Neuronal stem cell (in vitro differentiated cells): ENCODE measurements around the gene FUBP3.

ENCODE experiments used
- DNase-seq: peaks from one replicate; pipeline ENCODE4 v3.0.0-alpha.2; 2013; ENCODE audit warnings: low spot score
- H2AFZ ChIP-seq: one replicate; pipeline ENCODE4 v1.6.1; 2013; ENCODE audit warnings: mild to moderate bottlenecking, low read length, inconsistent platforms
- H2AK5ac ChIP-seq: 2 replicates; pipeline ENCODE4 v1.6.1; 2013; ENCODE audit warnings: low read depth, mild to moderate bottlenecking, inconsistent platforms, low read length, moderate library complexity, mixed read lengths
- H2BK120ac ChIP-seq: 2 replicates; pipeline ENCODE4 v1.6.1; 2013; ENCODE audit warnings: low read depth, mild to moderate bottlenecking, inconsistent platforms, low read length, moderate library complexity, mixed read lengths
- H2BK12ac ChIP-seq: one replicate; pipeline ENCODE4 v1.6.1; 2013; ENCODE audit warnings: low read length, inconsistent platforms
- H2BK15ac ChIP-seq: 2 replicates; pipeline ENCODE4 v1.6.1; 2013; ENCODE audit warnings: mild to moderate bottlenecking, low read length, inconsistent platforms, mixed read lengths
- H2BK5ac ChIP-seq: one replicate; pipeline ENCODE4 v1.6.1; 2013; ENCODE audit warnings: inconsistent platforms, mild to moderate bottlenecking, low read length, moderate library complexity
- H3K14ac ChIP-seq: one replicate; pipeline ENCODE4 v1.6.1; 2013; ENCODE audit warnings: low read length, inconsistent platforms
- H3K18ac ChIP-seq: 2 replicates; pipeline ENCODE4 v1.6.1; 2013; ENCODE audit warnings: low read length, inconsistent platforms
- H3K23ac ChIP-seq: 2 replicates; pipeline ENCODE4 v1.6.1; 2013; ENCODE audit warnings: low read depth, mild to moderate bottlenecking, mixed read lengths, low read length, inconsistent platforms; ENCODE audit not compliant: poor library complexity
- H3K27ac ChIP-seq: replicated peaks from 3 replicates; pipeline ENCODE4 v1.5.1; 2013; ENCODE audit warnings: low read length, inconsistent platforms
- H3K27me3 ChIP-seq, 3 experiments: 2 replicates each; pipeline ENCODE4 v1.6.1; 2013; ENCODE audit warnings: low read length in 3 of 3, mild to moderate bottlenecking in 2 of 3, inconsistent platforms in 1 of 3, low read depth in 1 of 3, mixed read lengths in 1 of 3, moderate library complexity in 1 of 3; ENCODE audit not compliant: control insufficient read depth in 3 of 3, insufficient read depth in 3 of 3
- H3K36me3 ChIP-seq, 2 donors: replicated peaks in 1 of 2; 2 replicates each; pipeline ENCODE4 v1.6.1; 2013; ENCODE audit warnings: low read length in 2 of 2; ENCODE audit not compliant: control insufficient read depth in 2 of 2, insufficient read depth in 2 of 2
- H3K4ac ChIP-seq: 2 replicates; pipeline ENCODE4 v1.6.1; 2013; ENCODE audit warnings: inconsistent platforms, mild to moderate bottlenecking, low read length, moderate library complexity
- H3K4me1 ChIP-seq, 2 donors: 1 replicate in 1 of 2; 2 replicates in 1 of 2; pipeline ENCODE4 v1.6.1; 2013; ENCODE audit warnings: low read length in 2 of 2, low read depth in 1 of 2; ENCODE audit not compliant: control insufficient read depth in 2 of 2, insufficient read depth in 1 of 2
- H3K4me2 ChIP-seq: one replicate; pipeline ENCODE4 v1.6.1; 2013; ENCODE audit warnings: mild to moderate bottlenecking, low read length, inconsistent platforms; ENCODE audit not compliant: insufficient read depth, poor library complexity, severe bottlenecking
- H3K4me3 ChIP-seq, 2 donors: 2 replicates each; pipeline ENCODE4 v1.5.1; 2013; ENCODE audit warnings: low read length in 2 of 2, mild to moderate bottlenecking in 2 of 2, inconsistent platforms in 1 of 2, moderate library complexity in 1 of 2
- H3K79me1 ChIP-seq: one replicate; pipeline ENCODE4 v1.6.1; 2013; ENCODE audit warnings: low read depth, mild to moderate bottlenecking, inconsistent platforms, low read length, moderate library complexity
- H3K9ac ChIP-seq: one replicate; pipeline ENCODE4 v1.6.1; 2013; ENCODE audit warnings: mild to moderate bottlenecking, low read depth, low read length, inconsistent platforms; ENCODE audit not compliant: poor library complexity
- H3K9me3 ChIP-seq, 2 donors: replicated peaks in 1 of 2; 2 replicates each; pipeline versions ENCODE3 to v1.6.1; 2013; ENCODE audit warnings: low read length in 2 of 2, mild to moderate bottlenecking in 2 of 2, inconsistent platforms in 1 of 2, low read depth in 1 of 2, mixed read lengths in 1 of 2, moderate library complexity in 1 of 2; ENCODE audit not compliant: control insufficient read depth in 2 of 2, insufficient read depth in 1 of 2
- H4K8ac ChIP-seq: one replicate; pipeline ENCODE4 v1.6.1; 2013; ENCODE audit warnings: low read depth, mild to moderate bottlenecking, inconsistent platforms, low read length, moderate library complexity
- H4K91ac ChIP-seq: one replicate; pipeline ENCODE4 v1.6.1; 2013; ENCODE audit warnings: low read length, low read depth, mild to moderate bottlenecking, inconsistent platforms; ENCODE audit not compliant: poor library complexity
- WGBS, 2 donors: extraction: QIAGEN DNeasy Blood & Tissue Kit; methylation state at CpG; one replicate each; pipeline ENCODE4 v1.1.7; 2013; ENCODE audit warnings: missing lambda C conversion rate in 2 of 2, mixed read lengths in 1 of 2; ENCODE audit not compliant: insufficient read length in 2 of 2, insufficient replicate concordance in 1 of 2; ENCODE audit errors: extremely low coverage in 2 of 2; 5-methylcytosine and 5-hydroxymethylcytosine counted together

The FUBP3 gene

GRCh38 chr9:130549093-130549735, 30.2 kb upstream of the FUBP3 start:
- no peak overlapping the region for H3K18ac ChIP-seq
- no peak overlapping the region for H2BK5ac ChIP-seq
- peaks cover 0 to 3% (median 0%) of the 10 kb centered on the region in 3 experiments for H3K27me3 ChIP-seq
- H2AFZ ChIP-seq = no peak overlapping the region
- no peak overlapping the region for H3K14ac ChIP-seq
- no peak overlapping the region for H3K27ac ChIP-seq
- H4K91ac ChIP-seq = no peak overlapping the region
- peaks cover 0 to 5% of the 10 kb centered on the region in 2 donors for H3K9me3 ChIP-seq
- no peak overlapping the region for H3K4me2 ChIP-seq
- no peak overlapping the region for H2AK5ac ChIP-seq
- H3K9ac ChIP-seq = no peak overlapping the region
- H3K36me3 ChIP-seq = no peaks in the 10 kb centered on the region
- H3K4me3 ChIP-seq = no peak overlapping the region
- DNase-seq = no peak
- no peak overlapping the region for H3K23ac ChIP-seq
- no peak overlapping the region for H3K4ac ChIP-seq
- no peak overlapping the region for H2BK120ac ChIP-seq
- no peak overlapping the region for H2BK15ac ChIP-seq
- H4K8ac ChIP-seq = no peak overlapping the region
- H2BK12ac ChIP-seq = no peak overlapping the region
- no CpG with 5 or more reads among the region's 5 CpGs for WGBS, 2 donors
- no peaks in the 10 kb centered on the region for H3K79me1 ChIP-seq
- H3K4me1 ChIP-seq = peaks cover 0 to 2% of the 10 kb centered on the region in 2 donors

DNA sequence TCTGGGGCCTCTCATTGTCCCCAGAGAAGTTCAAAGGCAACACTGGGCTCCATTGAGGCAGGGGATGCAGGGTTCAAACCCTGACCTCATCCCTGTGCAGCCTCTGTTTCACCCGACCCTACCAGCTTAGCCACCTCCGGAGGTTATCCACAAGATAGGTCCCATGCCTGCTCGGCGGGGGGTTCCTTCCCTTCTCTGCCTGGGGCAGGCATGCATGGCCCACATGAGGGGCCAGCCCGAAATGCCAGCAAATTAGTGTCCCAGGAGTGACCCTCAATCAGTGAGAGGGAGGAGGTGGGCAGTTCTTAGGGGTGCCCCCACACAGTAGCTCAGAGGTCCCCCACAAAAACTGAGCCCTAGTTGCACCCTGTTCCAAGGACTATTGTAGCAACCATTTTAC, 24.8 kb upstream of the FUBP3 start:
- H2AFZ ChIP-seq = no peak overlapping the region
- H3K18ac ChIP-seq = no peak overlapping the region
- H3K23ac ChIP-seq = peak overlapping the region; percentile 29
- no peaks in the 10 kb centered on the region for H3K79me1 ChIP-seq
- no peak overlapping the region for H3K4me3 ChIP-seq
- H3K4me2 ChIP-seq = no peak overlapping the region
- no peak overlapping the region for H4K8ac ChIP-seq
- H2BK5ac ChIP-seq = no peak overlapping the region
- no peak overlapping the region for H3K4ac ChIP-seq
- no peak overlapping the region for H2AK5ac ChIP-seq
- no peak for DNase-seq
- H3K36me3 ChIP-seq = no peaks in the 10 kb centered on the region
- no peak overlapping the region for H2BK15ac ChIP-seq
- no CpG with 5 or more reads among the region's 5 CpGs for WGBS, 2 donors
- H3K27ac ChIP-seq = no peak overlapping the region
- no peak overlapping the region for H2BK12ac ChIP-seq
- peaks cover 0 to 5% of the 10 kb centered on the region in 2 donors for H3K9me3 ChIP-seq
- H2BK120ac ChIP-seq = no peak overlapping the region
- no peak overlapping the region for H3K14ac ChIP-seq
- no peak overlapping the region for H3K9ac ChIP-seq
- peaks cover 0 to 15% (median 0%) of the 10 kb centered on the region in 3 experiments for H3K27me3 ChIP-seq
- H4K91ac ChIP-seq = no peak overlapping the region
- peaks cover 0 to 5% of the 10 kb centered on the region in 2 donors for H3K4me1 ChIP-seq

- H3K36me3 ChIP-seq = no peaks in the 10 kb centered on the region
- H3K18ac ChIP-seq = no peak overlapping the region
- no peak overlapping the region for H2AK5ac ChIP-seq
- H3K9ac ChIP-seq = no peak overlapping the region
- no peak overlapping the region for H3K4ac ChIP-seq
- H2BK120ac ChIP-seq = no peak overlapping the region
- no peak overlapping the region for H3K23ac ChIP-seq
- no peak overlapping the region for H3K27ac ChIP-seq
- H4K8ac ChIP-seq = no peak overlapping the region
- H3K4me2 ChIP-seq = no peak overlapping the region
- no peak overlapping the region for H2BK15ac ChIP-seq
- H3K4me3 ChIP-seq = no peak overlapping the region
- no peak overlapping the region for H4K91ac ChIP-seq
- WGBS, 2 donors = no CpG with 5 or more reads among the region's 6 CpGs
- H3K14ac ChIP-seq = no peak overlapping the region
- peaks cover 0 to 15% (median 0%) of the 10 kb centered on the region in 3 experiments for H3K27me3 ChIP-seq
- H2AFZ ChIP-seq = no peak overlapping the region
- no peaks in the 10 kb centered on the region for H3K79me1 ChIP-seq
- DNase-seq = no peak
- no peak overlapping the region for H2BK12ac ChIP-seq
- H2BK5ac ChIP-seq = no peak overlapping the region
- H3K4me1 ChIP-seq = peaks cover 0 to 5% of the 10 kb centered on the region in 2 donors
- peaks cover 0 to 5% of the 10 kb centered on the region in 2 donors for H3K9me3 ChIP-seq
These were observed 24.3 kb upstream of the FUBP3 start for GRCh38 chr9:130555061-130555460.

- Histone ChIP-seq H3K4me1 (peaks cover 1 to 5% of the 10 kb centered on the region in 2 donors), H2BK120ac (no peak overlapping the region), H3K23ac (no peak overlapping the region), H3K18ac (peak overlapping the region; percentile 59), H3K9me3 (peaks cover 0 to 5% of the 10 kb centered on the region in 2 donors), H2BK12ac (no peak overlapping the region), H2BK15ac (no peak overlapping the region), H2AK5ac (no peak overlapping the region), H4K91ac (no peak overlapping the region), H4K8ac (no peak overlapping the region), H3K27ac (no peak overlapping the region), H2AFZ (no peak overlapping the region), H2BK5ac (no peak overlapping the region), H3K79me1 (no peaks in the 10 kb centered on the region), H3K4me2 (no peak overlapping the region), H3K14ac (no peak overlapping the region), H3K4ac (no peak overlapping the region), H3K27me3 (peaks cover 0 to 15% (median 0%) of the 10 kb centered on the region in 3 experiments), H3K36me3 (no peaks in the 10 kb centered on the region), H3K9ac (no peak overlapping the region), H3K4me3 (no peak overlapping the region)
- WGBS, 2 donors = no CpG with 5 or more reads among the region's 6 CpGs
- DNase-seq = no peak
These were observed 23.4 kb upstream of the FUBP3 start for GRCh38 chr9:130555968-130556367.
